Measurements from ENCODE around the gene CDK5RAP3.

Gene CDK5RAP3

GRCh38 chr17:47970725-47971499 lies at the start of gene CDK5RAP3:
Gene CDK5RAP3 (plus strand): TSS chr17:47971113. CDS start chr17:47971147, 34 bp downstream.
- Histone ChIP-seq H3K9me3 (ENCODE audit: insufficient read depth, low read length) (peaks cover 4% of the 10 kb centered on the region; the same call in 1 of the 2 replicates), H3K9ac (ENCODE audit: insufficient read length, low read depth) (peak within 1 kb of the TSS; percentile 80), H3K4me1 (ENCODE audit: insufficient read depth, insufficient read length) (no peaks in the 10 kb centered on the region), H3K36me3 (ENCODE audit: insufficient read depth, insufficient read length, low read length) (peaks cover 25% of the 10 kb centered on the region), H3K27me3 (ENCODE audit: insufficient read depth, insufficient read length) (no peaks in the 10 kb centered on the region), H3K4me3 (ENCODE audit: insufficient read length, low read depth) (peak within 1 kb of the TSS; percentile 86)
- no peak for TF ChIP-seq YY1 (IDR thresholded peaks at IDR 0.05; ENCODE audit: insufficient read depth, insufficient read length)
- no peak for TF ChIP-seq SUZ12 (IDR thresholded peaks at IDR 0.05; ENCODE audit: extremely low read depth, insufficient read depth, insufficient read length)
- no peak for TF ChIP-seq ZNF274 (IDR thresholded peaks at IDR 0.05; ENCODE audit: low read depth, low read length)
- DNase-seq (ENCODE audit: low read depth, low spot score): peak; percentile 97

- H3K27me3 ChIP-seq (ENCODE audit: insufficient read depth, insufficient read length): no peaks in the 10 kb centered on the region
- no peak overlapping the region for H3K4me3 ChIP-seq (ENCODE audit: insufficient read length, low read depth)
- H3K9me3 ChIP-seq (ENCODE audit: insufficient read depth, low read length): no peaks in the 10 kb centered on the region
- peaks cover 4% of the 10 kb centered on the region for H3K4me1 ChIP-seq (ENCODE audit: insufficient read depth, insufficient read length)
- no peak for TF ChIP-seq ZNF274 (IDR thresholded peaks at IDR 0.05; ENCODE audit: low read depth, low read length)
- TF ChIP-seq YY1 (IDR thresholded peaks at IDR 0.05; ENCODE audit: insufficient read depth, insufficient read length): no peak
- no peak for TF ChIP-seq SUZ12 (IDR thresholded peaks at IDR 0.05; ENCODE audit: extremely low read depth, insufficient read depth, insufficient read length)
- peak overlapping the region; percentile 27 for H3K9ac ChIP-seq (ENCODE audit: insufficient read length, low read depth)
- H3K36me3 ChIP-seq (ENCODE audit: insufficient read depth, insufficient read length, low read length): peaks cover 61% of the 10 kb centered on the region
- no peak for DNase-seq (ENCODE audit: low read depth, low spot score)
Measured at GRCh38 chr17:47924785-47925677, 45.9 kb upstream of the CDK5RAP3 start.

- DNase-seq (ENCODE audit: low read depth, low spot score): no peak
- Histone ChIP-seq H3K9ac (ENCODE audit: insufficient read length, low read depth) (no peak overlapping the region), H3K4me1 (ENCODE audit: insufficient read depth, insufficient read length) (peaks cover 4% of the 10 kb centered on the region), H3K9me3 (ENCODE audit: insufficient read depth, low read length) (no peaks in the 10 kb centered on the region), H3K4me3 (ENCODE audit: insufficient read length, low read depth) (no peak overlapping the region), H3K27me3 (ENCODE audit: insufficient read depth, insufficient read length) (no peaks in the 10 kb centered on the region), H3K36me3 (ENCODE audit: insufficient read depth, insufficient read length, low read length) (peaks cover 67% of the 10 kb centered on the region)
- TF ChIP-seq SUZ12 (IDR thresholded peaks at IDR 0.05; ENCODE audit: extremely low read depth, insufficient read depth, insufficient read length): no peak
- no peak for TF ChIP-seq YY1 (IDR thresholded peaks at IDR 0.05; ENCODE audit: insufficient read depth, insufficient read length)
- no peak for TF ChIP-seq ZNF274 (IDR thresholded peaks at IDR 0.05; ENCODE audit: low read depth, low read length)
Measured at GRCh38 chr17:47925678-47925988, 45.3 kb upstream of the CDK5RAP3 start.

DNA sequence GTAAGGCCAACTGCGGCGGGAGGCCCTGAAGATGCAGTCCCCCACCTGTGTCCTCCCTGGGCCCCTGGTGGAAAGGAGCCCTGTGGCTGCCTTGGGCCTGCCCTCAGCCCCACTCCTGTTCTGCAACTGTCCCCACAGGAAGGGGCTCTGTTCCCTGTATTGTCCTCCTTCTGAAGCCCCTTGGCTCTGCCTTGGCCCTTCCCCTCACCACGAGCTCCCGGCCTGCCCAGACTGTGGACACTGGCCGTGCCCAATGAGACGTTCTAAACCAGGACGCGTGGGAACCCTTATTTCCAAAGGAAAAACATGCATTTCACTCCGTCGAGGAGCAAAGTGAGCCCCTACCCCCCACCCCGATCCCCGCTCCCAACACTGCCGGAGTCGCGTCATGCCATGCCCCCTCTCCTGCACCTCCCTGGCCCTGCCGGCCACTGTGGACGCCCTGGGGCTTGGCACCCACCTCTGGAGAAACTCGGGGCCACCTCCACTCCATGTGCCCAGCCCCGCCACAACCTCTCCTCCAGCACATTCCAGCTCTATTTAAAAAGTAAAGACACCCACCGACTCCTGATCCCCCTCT lies 43.0 kb upstream of the CDK5RAP3 start:
- peaks cover 63% of the 10 kb centered on the region for H3K36me3 ChIP-seq (ENCODE audit: insufficient read depth, insufficient read length, low read length)
- H3K4me1 ChIP-seq (ENCODE audit: insufficient read depth, insufficient read length): peaks cover 4% of the 10 kb centered on the region
- no peak overlapping the region for H3K9ac ChIP-seq (ENCODE audit: insufficient read length, low read depth)
- no peaks in the 10 kb centered on the region for H3K27me3 ChIP-seq (ENCODE audit: insufficient read depth, insufficient read length)
- H3K4me3 ChIP-seq (ENCODE audit: insufficient read length, low read depth): no peak overlapping the region
- no peaks in the 10 kb centered on the region for H3K9me3 ChIP-seq (ENCODE audit: insufficient read depth, low read length)
- DNase-seq (ENCODE audit: low read depth, low spot score): no peak
- no peak for TF ChIP-seq ZNF274 (IDR thresholded peaks at IDR 0.05; ENCODE audit: low read depth, low read length)
- TF ChIP-seq YY1 (IDR thresholded peaks at IDR 0.05; ENCODE audit: insufficient read depth, insufficient read length): no peak
- no peak for TF ChIP-seq SUZ12 (IDR thresholded peaks at IDR 0.05; ENCODE audit: extremely low read depth, insufficient read depth, insufficient read length)

- TF ChIP-seq SUZ12 (IDR thresholded peaks at IDR 0.05; ENCODE audit: extremely low read depth, insufficient read depth, insufficient read length): no peak
- no peak for TF ChIP-seq YY1 (IDR thresholded peaks at IDR 0.05; ENCODE audit: insufficient read depth, insufficient read length)
- no peak for TF ChIP-seq ZNF274 (IDR thresholded peaks at IDR 0.05; ENCODE audit: low read depth, low read length)
- Histone ChIP-seq H3K36me3 (ENCODE audit: insufficient read depth, insufficient read length, low read length) (peaks cover 58% of the 10 kb centered on the region), H3K4me3 (ENCODE audit: insufficient read length, low read depth) (no peak overlapping the region), H3K4me1 (ENCODE audit: insufficient read depth, insufficient read length) (peaks cover 4% of the 10 kb centered on the region), H3K27me3 (ENCODE audit: insufficient read depth, insufficient read length) (no peaks in the 10 kb centered on the region), H3K9me3 (ENCODE audit: insufficient read depth, low read length) (no peaks in the 10 kb centered on the region), H3K9ac (ENCODE audit: insufficient read length, low read depth) (no peak overlapping the region)
- no peak for DNase-seq (ENCODE audit: low read depth, low spot score)
Measured at GRCh38 chr17:47928415-47928814, 42.5 kb upstream of the CDK5RAP3 start.

DNA sequence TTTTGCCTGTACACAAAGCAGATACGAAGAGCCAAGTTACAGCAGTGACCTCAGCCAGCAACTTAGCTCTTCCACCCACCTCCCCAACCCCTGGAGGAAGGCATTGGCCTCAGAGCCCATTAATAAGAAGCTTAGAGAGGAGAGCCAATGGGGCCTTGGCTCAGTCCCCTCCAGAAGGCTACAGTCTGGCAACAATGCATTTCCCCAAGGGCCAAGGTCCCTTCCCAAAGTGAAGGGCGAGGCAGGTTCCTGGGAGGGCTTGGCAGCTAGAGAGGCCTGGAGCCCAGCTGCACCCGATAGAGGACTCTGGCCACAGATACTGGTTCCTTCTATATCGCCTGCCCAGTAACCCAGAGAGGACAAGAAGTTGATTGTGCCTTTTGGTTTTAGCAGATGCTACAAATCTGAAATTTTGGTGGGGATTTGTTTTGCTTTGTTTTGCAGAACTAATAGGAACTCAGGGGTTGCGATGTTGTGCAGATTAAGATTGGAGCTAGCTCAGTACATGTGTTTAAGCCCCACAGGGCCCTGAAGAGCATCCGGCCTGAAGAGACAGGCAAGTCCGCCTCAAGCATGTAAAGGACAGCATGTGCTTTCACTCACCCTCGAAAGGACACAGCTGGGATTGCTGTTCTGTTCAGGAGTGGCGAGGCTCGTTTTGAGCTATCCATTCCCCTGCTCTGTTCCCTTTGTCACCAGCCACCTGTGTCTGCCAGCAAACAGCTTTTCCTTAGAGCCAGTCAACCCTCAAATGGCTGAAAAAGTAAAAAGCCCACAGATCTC lies 41.5 kb upstream of the CDK5RAP3 start:
- H3K36me3 ChIP-seq (ENCODE audit: insufficient read depth, insufficient read length, low read length): peaks cover 51% of the 10 kb centered on the region
- no peak overlapping the region for H3K9ac ChIP-seq (ENCODE audit: insufficient read length, low read depth)
- TF ChIP-seq ZNF274 (IDR thresholded peaks at IDR 0.05; ENCODE audit: low read depth, low read length): no peak
- TF ChIP-seq SUZ12 (IDR thresholded peaks at IDR 0.05; ENCODE audit: extremely low read depth, insufficient read depth, insufficient read length): no peak
- no peak for TF ChIP-seq YY1 (IDR thresholded peaks at IDR 0.05; ENCODE audit: insufficient read depth, insufficient read length)
- no peaks in the 10 kb centered on the region for H3K9me3 ChIP-seq (ENCODE audit: insufficient read depth, low read length)
- H3K4me1 ChIP-seq (ENCODE audit: insufficient read depth, insufficient read length): peaks cover 4% of the 10 kb centered on the region
- DNase-seq (ENCODE audit: low read depth, low spot score): no peak
- H3K27me3 ChIP-seq (ENCODE audit: insufficient read depth, insufficient read length): no peaks in the 10 kb centered on the region
- H3K4me3 ChIP-seq (ENCODE audit: insufficient read length, low read depth): no peak overlapping the region

Measured in NT2/D1 (cell line).